Uterus (tissue), 4 donors: ENCODE measurements around the gene GADD45A. TPM values are rescaled to one million over a fixed set of nuclear protein-coding genes. Genes with fewer than 3 reads are reported as not detected.

Source experiments
- DNase-seq, 2 donors: peaks; one replicate each; pipeline ENCODE4 v3.0.0-alpha.2; 2019 to 2020
- H3K27ac ChIP-seq, 2 donors: fragments of 200-600 bp; sonication (generic); 1 replicate in 1 of 2; 2 replicates in 1 of 2; pipeline ENCODE4 v1.5.1; 2016 to 2018
- H3K27me3 ChIP-seq, 2 donors: fragments of 200-600 bp; sonication (generic); one replicate each; pipeline ENCODE4 v1.5.1; 2018 to 2019; ENCODE audit warnings: control low read depth in 1 of 2
- H3K36me3 ChIP-seq, 2 donors: fragments of 200-600 bp; sonication (generic); one replicate each; pipeline ENCODE4 v1.5.1; 2019; ENCODE audit warnings: control low read depth in 1 of 2
- H3K4me1 ChIP-seq, 2 donors: fragments of 200-600 bp; sonication (generic); one replicate each; pipeline ENCODE4 v1.5.1; 2018 to 2019; ENCODE audit warnings: control low read depth in 1 of 2
- H3K4me3 ChIP-seq, 2 donors: fragments of 200-600 bp; sonication (generic); 1 replicate in 1 of 2; 2 replicates in 1 of 2; pipeline ENCODE4 v1.5.1; 2018 to 2019; ENCODE audit warnings: mild to moderate bottlenecking in 1 of 2
- H3K9me3 ChIP-seq, 2 donors: fragments of 200-600 bp; sonication (generic); one replicate each; pipeline ENCODE4 v1.5.1; 2019; ENCODE audit warnings: control low read depth in 1 of 2
- POLR2A ChIP-seq, 2 donors: fragments of 450-650 bp; IDR thresholded peaks; one replicate each; pipeline ENCODE4 v1.6.1; 2016; ENCODE audit warnings: antibody characterized with exemption in 2 of 2, mild to moderate bottlenecking in 1 of 2, moderate library complexity in 1 of 2
- intact Hi-C: fragments of 100-400 bp; cut with DNase I; formaldehyde crosslinking; loops from one replicate; pipeline ENCODE4 v1.15.1; 2023; ENCODE audit warnings: low total_unique reads
- total RNA-seq, 4 donors: library from RNA; depleted of rRNA in 3 of 4; stranded (reverse); fragments of >200 nt in 3 of 4; gene quantifications; one replicate each; pipeline versions ENCODE4 v1.1.0 to v1.2.4, GENCODE V29; 2014 to 2023
- TF ChIP-seq, protein P1 (sequence below), 4 experiments: fragments of 200-600 bp in 2 of 4; fragments of 450-650 bp in 2 of 4; sonication (generic) in 2 of 4; IDR thresholded peaks; one replicate each; pipeline ENCODE4 v1.5.1; 2016 to 2019; ENCODE audit warnings: antibody characterized with exemption in 4 of 4, mild to moderate bottlenecking in 2 of 4, moderate library complexity in 1 of 4
- donor health status: DM: yes; HTN: yes; CAD: no.

GADD45A gene
- total RNA-seq, 4 donors from 2014 or later = 11.1 to 35.6 (median 20.3) TPM

DNA sequence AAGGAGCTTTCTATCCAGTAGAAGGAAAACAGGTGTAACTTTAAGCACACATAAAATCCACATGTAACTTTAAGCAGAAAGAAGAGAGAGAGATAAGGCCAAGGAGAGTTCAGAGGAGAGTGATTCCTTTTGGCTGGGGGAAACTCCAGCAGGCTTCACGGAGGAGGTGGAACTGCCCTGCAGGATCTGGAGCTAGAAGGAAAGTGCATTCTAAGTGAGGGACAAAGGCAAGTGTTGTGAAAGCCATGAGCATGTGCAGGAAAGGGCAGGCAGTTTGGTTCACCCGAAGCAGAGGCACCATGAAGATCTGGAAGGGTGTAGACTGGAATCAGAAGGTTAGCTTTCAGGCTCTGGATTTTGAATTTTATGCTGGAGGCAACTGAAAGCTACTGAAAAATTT is 46.3 kb downstream of the GADD45A start:
- no peak for TF ChIP-seq POLR2A (IDR thresholded peaks at IDR 0.05)
- TF ChIP-seq, protein P1, sequence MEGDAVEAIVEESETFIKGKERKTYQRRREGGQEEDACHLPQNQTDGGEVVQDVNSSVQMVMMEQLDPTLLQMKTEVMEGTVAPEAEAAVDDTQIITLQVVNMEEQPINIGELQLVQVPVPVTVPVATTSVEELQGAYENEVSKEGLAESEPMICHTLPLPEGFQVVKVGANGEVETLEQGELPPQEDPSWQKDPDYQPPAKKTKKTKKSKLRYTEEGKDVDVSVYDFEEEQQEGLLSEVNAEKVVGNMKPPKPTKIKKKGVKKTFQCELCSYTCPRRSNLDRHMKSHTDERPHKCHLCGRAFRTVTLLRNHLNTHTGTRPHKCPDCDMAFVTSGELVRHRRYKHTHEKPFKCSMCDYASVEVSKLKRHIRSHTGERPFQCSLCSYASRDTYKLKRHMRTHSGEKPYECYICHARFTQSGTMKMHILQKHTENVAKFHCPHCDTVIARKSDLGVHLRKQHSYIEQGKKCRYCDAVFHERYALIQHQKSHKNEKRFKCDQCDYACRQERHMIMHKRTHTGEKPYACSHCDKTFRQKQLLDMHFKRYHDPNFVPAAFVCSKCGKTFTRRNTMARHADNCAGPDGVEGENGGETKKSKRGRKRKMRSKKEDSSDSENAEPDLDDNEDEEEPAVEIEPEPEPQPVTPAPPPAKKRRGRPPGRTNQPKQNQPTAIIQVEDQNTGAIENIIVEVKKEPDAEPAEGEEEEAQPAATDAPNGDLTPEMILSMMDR (IDR thresholded peaks at IDR 0.05) = no peak
- no peaks in the 10 kb centered on the region for H3K36me3 ChIP-seq
- intact Hi-C loops = no loop called here

DNA sequence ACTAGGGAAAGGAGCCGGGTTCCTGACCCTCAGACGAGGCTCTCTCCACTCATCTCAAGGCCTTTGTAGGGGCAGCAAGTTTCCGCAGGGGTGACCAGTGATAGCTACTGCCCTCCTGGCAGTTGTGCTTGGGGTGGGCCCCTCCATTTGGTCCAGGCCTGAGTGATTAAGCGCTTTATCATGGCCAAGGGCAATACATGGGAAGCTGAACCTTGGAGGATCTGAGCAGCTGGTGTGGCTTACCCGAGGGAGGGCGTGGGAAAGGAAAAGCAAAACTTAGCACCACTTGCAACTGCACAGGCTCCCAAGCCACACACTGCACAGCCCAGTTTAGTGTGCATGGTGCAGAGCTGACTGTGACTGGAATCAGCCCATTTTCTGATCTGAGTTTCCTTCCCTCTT is 47.8 kb downstream of the GADD45A start:
- Histone ChIP-seq H3K4me1 (peaks cover 4 to 17% of the 10 kb centered on the region in 2 donors), H3K4me3 (no peak overlapping the region), H3K9me3 (no peaks in the 10 kb centered on the region), H3K36me3 (no peaks in the 10 kb centered on the region), H3K27ac (no peak overlapping the region), H3K27me3 (no peaks in the 10 kb centered on the region)
- intact Hi-C loops = no loop called here
- DNase-seq = no peak
- TF ChIP-seq, protein P1 (IDR thresholded peaks at IDR 0.05) = no peak
- TF ChIP-seq POLR2A (IDR thresholded peaks at IDR 0.05) = no peak

More for the DNA sequence above, 46.3 kb downstream of the GADD45A start:
- Histone ChIP-seq H3K9me3 (no peaks in the 10 kb centered on the region), H3K4me1 (peaks cover 4 to 9% of the 10 kb centered on the region in 2 donors), H3K27me3 (no peaks in the 10 kb centered on the region), H3K27ac (no peak overlapping the region), H3K4me3 (no peak overlapping the region)
- DNase-seq = no peak

DNA sequence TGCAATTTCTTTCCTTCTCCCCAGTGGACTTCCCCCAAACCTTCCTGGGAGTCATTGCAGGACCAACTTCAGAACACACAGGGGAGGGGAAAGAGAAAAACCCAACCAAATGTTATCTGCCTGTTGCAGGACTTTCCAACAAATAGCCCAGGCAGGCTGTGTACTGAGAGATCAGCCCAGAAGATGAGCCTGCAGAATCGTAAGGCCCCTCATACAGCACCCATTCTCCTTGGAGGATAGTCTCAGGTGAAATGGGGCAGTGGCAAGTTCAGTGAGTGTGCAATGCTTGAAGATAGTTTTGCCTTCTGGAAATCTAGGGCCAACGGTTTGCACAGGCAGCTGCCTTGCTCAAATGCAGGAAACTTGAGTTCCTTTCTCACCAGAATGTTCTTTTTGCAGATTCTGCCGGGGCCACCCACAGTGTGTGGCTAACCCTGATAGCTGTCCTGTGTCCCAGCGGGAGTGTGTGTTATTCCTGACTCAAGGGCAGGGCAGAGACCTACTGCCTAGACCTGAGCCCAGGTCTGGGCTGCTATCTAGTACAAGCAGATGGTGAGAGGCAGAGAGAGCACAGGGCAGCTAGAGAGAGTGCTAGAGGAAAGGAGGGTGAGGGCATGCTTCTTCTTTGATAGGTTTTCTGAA is 48.8 kb downstream of the GADD45A start:
- no peaks in the 10 kb centered on the region for H3K9me3 ChIP-seq
- H3K36me3 ChIP-seq = no peaks in the 10 kb centered on the region
- DNase-seq = no peak
- intact Hi-C loops = no loop called here
- H3K27me3 ChIP-seq = no peaks in the 10 kb centered on the region
- H3K4me1 ChIP-seq = peaks cover 4 to 17% of the 10 kb centered on the region in 2 donors
- H3K27ac ChIP-seq = no peak overlapping the region
- H3K4me3 ChIP-seq = no peak overlapping the region
- TF ChIP-seq, protein P1 (IDR thresholded peaks at IDR 0.05) = no peak
- TF ChIP-seq POLR2A (IDR thresholded peaks at IDR 0.05) = no peak

DNA sequence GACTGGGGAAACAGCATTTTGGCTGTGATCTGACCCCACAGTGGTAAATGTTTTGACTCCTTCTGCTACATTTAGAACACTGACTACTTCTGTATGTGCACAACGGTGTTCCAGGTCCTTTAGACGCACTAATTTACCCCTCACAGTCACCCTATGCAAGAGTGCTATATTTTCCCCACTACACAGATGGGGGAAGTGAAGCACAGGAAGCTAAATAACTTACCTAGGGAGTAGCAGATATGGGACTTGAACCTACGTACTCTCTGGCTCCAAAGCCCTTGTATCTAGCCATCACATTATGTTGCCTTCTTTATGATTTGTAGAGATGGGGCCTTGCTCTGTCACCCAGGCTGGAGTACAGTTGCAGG is 49.3 kb downstream of the GADD45A start:
- TF ChIP-seq, protein P1 (IDR thresholded peaks at IDR 0.05) = no peak
- intact Hi-C loops = no loop called here
- Histone ChIP-seq H3K4me3 (no peak overlapping the region), H3K27me3 (no peaks in the 10 kb centered on the region), H3K9me3 (no peaks in the 10 kb centered on the region), H3K36me3 (no peaks in the 10 kb centered on the region), H3K27ac (no peak overlapping the region), H3K4me1 (peaks cover 4 to 17% of the 10 kb centered on the region in 2 donors)
- DNase-seq = no peak

DNA sequence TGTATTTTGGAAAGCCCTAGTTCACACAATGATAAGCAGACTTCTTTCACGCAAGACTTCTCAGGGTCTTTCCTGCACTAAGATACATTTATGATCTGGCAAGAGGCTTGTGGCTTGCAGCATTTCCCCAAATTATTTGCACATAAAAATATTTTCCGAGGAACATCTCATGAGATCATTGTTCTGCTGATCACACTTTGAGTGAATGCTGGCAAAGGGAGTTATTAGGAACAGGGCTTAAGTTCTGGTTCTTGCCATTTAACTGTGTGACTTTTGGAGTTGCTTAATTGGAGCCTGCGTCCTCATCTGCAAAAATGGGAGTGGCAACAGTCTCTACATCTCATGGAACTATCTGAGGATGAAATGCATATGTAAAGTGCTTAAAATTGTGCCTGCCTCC is 50.2 kb downstream of the GADD45A start:
- intact Hi-C loops = no loop called here
- no peaks in the 10 kb centered on the region for H3K27me3 ChIP-seq
- TF ChIP-seq, protein P1 (IDR thresholded peaks at IDR 0.05) = no peak
- no peak for TF ChIP-seq POLR2A (IDR thresholded peaks at IDR 0.05)
- H3K4me3 ChIP-seq = no peak overlapping the region
- DNase-seq = no peak
- no peaks in the 10 kb centered on the region for H3K36me3 ChIP-seq
- peaks cover 4 to 17% of the 10 kb centered on the region in 2 donors for H3K4me1 ChIP-seq
- peak overlapping the region; percentile 70 to 81 for H3K27ac ChIP-seq
- no peaks in the 10 kb centered on the region for H3K9me3 ChIP-seq
